ENCODE measurements around the gene GCH1.

- TF ChIP-seq CTCF (IDR thresholded peaks at IDR 0.05; ENCODE audit: low read length) (no peak), EZH2 (IDR thresholded peaks at IDR 0.05; ENCODE audit: borderline replicate concordance, low read length) (no peak)
These were observed 25.0 kb downstream of the GCH1 start for GRCh38 chr14:54877703-54878021.
